Prostate gland (tissue), 2 donors: Measurements from ENCODE around the gene SSTR3. TPM values are rescaled to one million over a fixed set of nuclear protein-coding genes. Genes with fewer than 3 reads are reported as not detected.

Experiments
- DNase-seq: peaks from one replicate; pipeline ENCODE4 v3.0.0-alpha.2; 2019; ENCODE audit warnings: low spot score
- H3K27ac ChIP-seq, 2 donors: fragments of 200-600 bp; sonication (generic); 2 replicates each; pipeline ENCODE4 v1.5.1; 2017 to 2019
- H3K27me3 ChIP-seq: fragments of 200-600 bp; sonication (generic); replicated peaks from 2 replicates; pipeline ENCODE4 v1.5.1; 2019; ENCODE audit not compliant: insufficient read depth
- H3K36me3 ChIP-seq, 2 donors: fragments of 200-600 bp; sonication (generic); 1 replicate in 1 of 2; 2 replicates in 1 of 2; pipeline versions ENCODE4 v1.5.1 to v1.8.1; 2017 to 2019
- H3K4me1 ChIP-seq: fragments of 200-600 bp; sonication (generic); replicated peaks from 2 replicates; pipeline ENCODE4 v1.5.1; 2019
- H3K4me3 ChIP-seq, 2 donors: fragments of 200-600 bp; sonication (generic); 2 replicates each; pipeline ENCODE4 v1.5.1; 2017 to 2019
- H3K9me3 ChIP-seq: fragments of 200-600 bp; sonication (generic); 2 replicates; pipeline ENCODE4 v1.5.1; 2017
- CTCF ChIP-seq, 4 experiments: fragments of 200-600 bp in 2 of 4; fragments of 450-650 bp in 2 of 4; sonication (generic) in 2 of 4; IDR thresholded peaks; 1 replicate in 3 of 4; 2 replicates in 1 of 4; pipeline ENCODE4 v1.5.1; 2016 to 2019; ENCODE audit warnings: antibody characterized with exemption in 4 of 4, mild to moderate bottlenecking in 2 of 4, moderate library complexity in 2 of 4
- POLR2A ChIP-seq: fragments of 450-650 bp; IDR thresholded peaks from one replicate; pipeline ENCODE4 v1.6.1; 2016; ENCODE audit warnings: antibody characterized with exemption, mild to moderate bottlenecking
- POLR2AphosphoS5 ChIP-seq: sonication (generic); formaldehyde crosslinking; IDR thresholded peaks from one replicate; pipeline ENCODE4 v1.6.1; 2017; ENCODE audit warnings: antibody characterized with exemption
- WGBS: methylation state at CpG from one replicate; pipeline ENCODE4 v1.1.5; 2018; 5-methylcytosine and 5-hydroxymethylcytosine counted together
- intact Hi-C: fragments of 100-400 bp; cut with DNase I; formaldehyde crosslinking; loops from one replicate; pipeline ENCODE4 v1.14.2; 2022
- total RNA-seq, 2 donors: library from RNA; depleted of rRNA; stranded (reverse); fragments of >200 nt; gene quantifications; one replicate each; pipeline ENCODE4 v1.1.0, GENCODE V29; 2016

The SSTR3 gene
- total RNA-seq, 2 donors from 2014 or later: 46.4 TPM; not detected in 1

- Histone ChIP-seq H3K27ac (no peak overlapping the region), H3K4me1 (no peaks in the 10 kb centered on the region), H3K27me3 (no peaks in the 10 kb centered on the region), H3K9me3 (no peaks in the 10 kb centered on the region), H3K36me3 (no peaks in the 10 kb centered on the region), H3K4me3 (no peak overlapping the region)
- TF ChIP-seq CTCF (IDR thresholded peaks at IDR 0.05) (no peak), POLR2AphosphoS5 (no peak), POLR2A (no peak)
- no peak for DNase-seq
- intact Hi-C loops: no loop called here
- 76% methylated on average over 6 of the region's 6 CpGs for WGBS
Observed at GRCh38 chr22:37160027-37160426, 52.2 kb downstream of the SSTR3 start.

GRCh38 chr22:37158963-37159290 is 53.4 kb downstream of the SSTR3 start:
- no peaks in the 10 kb centered on the region for H3K27me3 ChIP-seq
- TF ChIP-seq POLR2AphosphoS5 (no peak), CTCF (IDR thresholded peaks at IDR 0.05) (no peak), POLR2A (no peak)
- intact Hi-C loops: no loop called here
- no peak overlapping the region for H3K27ac ChIP-seq
- H3K4me3 ChIP-seq: no peak overlapping the region
- H3K4me1 ChIP-seq: no peaks in the 10 kb centered on the region
- no peaks in the 10 kb centered on the region for H3K36me3 ChIP-seq
- H3K9me3 ChIP-seq: no peaks in the 10 kb centered on the region
- DNase-seq: no peak
- WGBS: 89% methylated on average over 5 of the region's 5 CpGs

GRCh38 chr22:37157516-37158285 is 54.6 kb downstream of the SSTR3 start:
- H3K27ac ChIP-seq: no peak overlapping the region
- WGBS: 76% methylated on average over 13 of the region's 13 CpGs
- H3K27me3 ChIP-seq: no peaks in the 10 kb centered on the region
- TF ChIP-seq CTCF (IDR thresholded peaks at IDR 0.05) (no peak), POLR2AphosphoS5 (no peak), POLR2A (no peak)
- H3K9me3 ChIP-seq: no peaks in the 10 kb centered on the region
- intact Hi-C loops: no loop called here
- no peaks in the 10 kb centered on the region for H3K36me3 ChIP-seq
- DNase-seq: no peak
- H3K4me1 ChIP-seq: no peaks in the 10 kb centered on the region
- no peak overlapping the region for H3K4me3 ChIP-seq

GRCh38 chr22:37156686-37157435 is 55.4 kb downstream of the SSTR3 start:
- DNase-seq: no peak
- Histone ChIP-seq H3K27ac (no peak overlapping the region), H3K4me3 (no peak overlapping the region), H3K27me3 (no peaks in the 10 kb centered on the region), H3K9me3 (no peaks in the 10 kb centered on the region), H3K4me1 (no peaks in the 10 kb centered on the region), H3K36me3 (no peaks in the 10 kb centered on the region)
- no peak for TF ChIP-seq CTCF (IDR thresholded peaks at IDR 0.05)
- no peak for TF ChIP-seq POLR2AphosphoS5
- TF ChIP-seq POLR2A: no peak
- intact Hi-C loops: no loop called here
- WGBS: 89% methylated on average over 13 of the region's 13 CpGs
